GM12872 (cell line): ENCODE measurements around the gene CD151.

Experiments used
- TF ChIP-seq, protein P1 (sequence below): IDR thresholded peaks from 3 replicates; pipeline ENCODE4 v1.5.1; 2011; ENCODE audit warnings: low read depth, mild to moderate bottlenecking, low read length, moderate library complexity; ENCODE audit not compliant: insufficient read depth

CD151 gene

GRCh38 chr11:820655-821511, 11.9 kb upstream of the CD151 start:
- TF ChIP-seq, protein P1, sequence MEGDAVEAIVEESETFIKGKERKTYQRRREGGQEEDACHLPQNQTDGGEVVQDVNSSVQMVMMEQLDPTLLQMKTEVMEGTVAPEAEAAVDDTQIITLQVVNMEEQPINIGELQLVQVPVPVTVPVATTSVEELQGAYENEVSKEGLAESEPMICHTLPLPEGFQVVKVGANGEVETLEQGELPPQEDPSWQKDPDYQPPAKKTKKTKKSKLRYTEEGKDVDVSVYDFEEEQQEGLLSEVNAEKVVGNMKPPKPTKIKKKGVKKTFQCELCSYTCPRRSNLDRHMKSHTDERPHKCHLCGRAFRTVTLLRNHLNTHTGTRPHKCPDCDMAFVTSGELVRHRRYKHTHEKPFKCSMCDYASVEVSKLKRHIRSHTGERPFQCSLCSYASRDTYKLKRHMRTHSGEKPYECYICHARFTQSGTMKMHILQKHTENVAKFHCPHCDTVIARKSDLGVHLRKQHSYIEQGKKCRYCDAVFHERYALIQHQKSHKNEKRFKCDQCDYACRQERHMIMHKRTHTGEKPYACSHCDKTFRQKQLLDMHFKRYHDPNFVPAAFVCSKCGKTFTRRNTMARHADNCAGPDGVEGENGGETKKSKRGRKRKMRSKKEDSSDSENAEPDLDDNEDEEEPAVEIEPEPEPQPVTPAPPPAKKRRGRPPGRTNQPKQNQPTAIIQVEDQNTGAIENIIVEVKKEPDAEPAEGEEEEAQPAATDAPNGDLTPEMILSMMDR, result no peak

- TF ChIP-seq, protein P1, result no peak
These were observed 11.0 kb upstream of the CD151 start for GRCh38 chr11:821512-822371.

DNA sequence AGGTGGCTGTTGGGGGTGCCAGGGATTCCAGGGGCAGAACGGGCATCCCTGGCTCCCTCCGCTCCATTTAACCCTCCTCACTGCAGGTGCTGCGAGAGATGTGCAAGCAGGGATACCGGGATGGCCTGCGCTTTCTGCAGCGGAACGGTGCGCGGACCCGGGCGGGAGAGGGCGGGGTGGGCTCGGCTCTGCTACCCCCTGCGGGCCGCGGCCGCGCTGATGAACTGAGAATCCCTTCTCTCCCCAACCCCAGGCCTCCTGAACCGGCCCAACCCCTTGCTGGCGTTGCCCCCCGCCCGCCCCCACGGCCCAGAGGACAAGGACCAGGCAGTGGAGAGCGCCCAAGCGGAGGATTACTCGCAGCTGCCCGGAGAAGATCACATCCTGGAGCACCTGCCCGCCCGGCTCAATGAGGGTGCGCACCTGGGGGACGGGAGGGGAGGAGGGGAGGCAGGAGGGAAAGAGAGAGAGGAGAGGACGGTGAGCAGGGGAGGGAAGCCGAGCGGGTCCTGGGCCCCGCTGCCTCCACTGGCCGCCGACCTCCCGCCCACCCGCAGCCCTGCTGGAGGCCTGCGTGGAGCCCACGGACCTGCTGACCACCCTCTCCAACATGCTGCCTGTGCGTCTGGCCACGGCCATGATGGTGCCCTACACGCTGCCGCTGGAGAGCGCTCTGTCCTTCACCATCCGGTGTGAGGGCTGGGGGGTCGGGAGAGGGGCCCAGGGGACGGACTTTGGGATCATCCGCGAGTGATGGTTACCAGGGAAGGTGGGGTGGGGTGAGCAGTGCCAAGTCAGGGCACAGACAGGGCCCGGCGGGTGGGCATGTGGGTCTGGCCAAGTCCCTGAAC, 9.1 kb upstream of the CD151 start:
- TF ChIP-seq, protein P1, result no peak

- TF ChIP-seq, protein P1, result no peak
These were observed 8.4 kb upstream of the CD151 start for GRCh38 chr11:824292-824880.

GRCh38 chr11:824942-825341, 7.8 kb upstream of the CD151 start:
- TF ChIP-seq, protein P1, result no peak

DNA sequence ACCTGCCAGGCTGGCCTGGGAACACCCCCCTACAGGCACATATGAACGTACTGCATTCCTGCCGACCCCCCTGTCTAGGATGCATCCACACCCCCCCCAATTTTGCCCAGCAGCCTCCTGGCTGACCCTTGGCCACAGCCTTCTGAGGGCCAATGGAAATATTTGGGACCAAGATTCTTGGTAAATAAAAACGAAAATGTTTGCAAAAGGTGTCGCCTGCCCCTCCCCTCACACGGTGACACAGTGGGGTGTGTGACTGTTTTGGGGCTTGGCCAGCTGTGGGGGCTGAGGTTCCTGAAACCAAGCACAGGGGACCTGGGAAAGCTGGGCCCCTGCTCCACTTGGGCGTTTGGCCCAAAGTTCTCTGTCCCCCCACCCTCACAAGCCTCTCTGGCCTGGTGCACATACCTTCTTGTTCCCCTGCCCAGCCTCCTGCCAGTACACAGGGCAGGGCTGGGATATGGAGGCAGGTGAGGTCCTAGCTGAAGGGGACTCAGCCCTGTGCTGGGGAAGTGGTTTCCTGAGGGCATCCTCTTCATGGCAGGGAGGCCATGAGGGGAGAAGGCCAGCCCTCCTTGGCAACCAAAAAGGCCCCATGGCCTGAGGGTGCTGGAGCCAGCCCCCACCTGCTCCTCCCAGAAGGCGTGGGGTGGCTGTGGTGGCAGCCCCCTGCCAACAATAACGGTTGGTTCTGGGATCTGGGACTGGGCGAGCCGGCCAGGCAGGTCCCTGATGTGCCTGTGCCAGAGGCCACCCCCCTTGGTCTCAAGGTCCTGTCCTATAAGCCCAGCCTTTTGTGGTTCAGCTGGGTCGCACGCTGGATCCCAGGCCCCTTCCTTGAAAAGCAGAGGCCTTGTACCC, 7.2 kb upstream of the CD151 start:
- TF ChIP-seq, protein P1, result no peak
